GM18498 (cell line): ENCODE measurements around the gene ZNF488.

ENCODE experiments used
- ATAC-seq: cut with Tn5 transposase; IDR thresholded peaks from one replicate; pipeline ENCODE4 v1.9.1; 2021; ENCODE audit warnings: mild to moderate bottlenecking, moderate library complexity; ENCODE audit not compliant: unreplicated experiment

ZNF488 gene

GRCh38 chr10:47350671-47351640 is 33.1 kb downstream of the ZNF488 start:
- no peak for ATAC-seq

- ATAC-seq = no peak
Measured at GRCh38 chr10:47349941-47350371, 34.1 kb downstream of the ZNF488 start.

- no peak for ATAC-seq
Measured at GRCh38 chr10:47349516-47349915, 34.6 kb downstream of the ZNF488 start.

GRCh38 chr10:47348661-47349470 is 35.2 kb downstream of the ZNF488 start:
- ATAC-seq = no peak

GRCh38 chr10:47348138-47348651 is 35.9 kb downstream of the ZNF488 start, which contains the start of gene RBP3:
TSS of gene RBP3 (plus strand) at chr10:47348363. CDS start at chr10:47348485, 122 bp downstream.
- ATAC-seq = no peak

- ATAC-seq = no peak
Measured at GRCh38 chr10:47347303-47347675, 36.8 kb downstream of the ZNF488 start.

- no peak for ATAC-seq
Measured at GRCh38 chr10:47346581-47347302, 37.4 kb downstream of the ZNF488 start.

GRCh38 chr10:47344996-47345870 is 38.9 kb downstream of the ZNF488 start:
- no peak for ATAC-seq

GRCh38 chr10:47340608-47341170 is 43.4 kb downstream of the ZNF488 start:
- peak; percentile 47 for ATAC-seq

- no peak for ATAC-seq
Measured at GRCh38 chr10:47339759-47340607, 44.1 kb downstream of the ZNF488 start.

GRCh38 chr10:47339186-47339735 is 44.8 kb downstream of the ZNF488 start:
- ATAC-seq = no peak

- ATAC-seq = no peak
Measured at GRCh38 chr10:47337310-47337709, 46.8 kb downstream of the ZNF488 start.

- no peak for ATAC-seq
Measured at GRCh38 chr10:47336387-47337134, 47.5 kb downstream of the ZNF488 start.

GRCh38 chr10:47335906-47336305 is 48.2 kb downstream of the ZNF488 start:
- ATAC-seq = no peak

GRCh38 chr10:47334466-47335295 is 49.4 kb downstream of the ZNF488 start:
- ATAC-seq = no peak

GRCh38 chr10:47333532-47333931 is 50.6 kb downstream of the ZNF488 start:
- no peak for ATAC-seq

GRCh38 chr10:47332946-47333345 is 51.1 kb downstream of the ZNF488 start:
- no peak for ATAC-seq
